Measurements from ENCODE around the gene CHST6.
A peak's percentile ranks its signal among the peaks of the same experiment; 100 is the strongest.
"Not testable (repeated sequence)": the region's sequence is repeated elsewhere in the genome, so short reads cannot be mapped to it uniquely, and the experiment has no call there.

CHST6 gene

DNA sequence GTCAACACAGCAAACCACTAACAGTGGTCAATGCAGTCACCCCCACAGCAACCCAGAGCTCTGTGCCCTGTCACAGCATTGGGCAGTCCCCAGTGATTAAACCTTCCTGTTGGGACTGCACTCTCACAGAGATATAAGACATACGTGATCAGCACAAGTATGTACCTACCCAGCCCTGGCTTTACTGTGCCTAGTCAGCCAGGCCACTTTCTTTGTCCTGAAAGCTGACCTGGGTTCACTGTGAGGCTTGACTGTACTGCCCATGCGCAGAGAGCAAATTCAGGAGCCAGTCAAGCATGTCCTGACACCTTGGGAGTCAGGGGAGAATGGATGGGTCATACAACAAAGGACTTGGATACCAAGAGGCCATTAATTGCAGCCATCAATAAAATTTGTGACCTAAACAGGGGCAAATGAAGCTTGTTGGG lies 19.8 kb downstream of the CHST6 start:
- DNase-seq (ENCODE audit: low spot score) = no peak

DNA sequence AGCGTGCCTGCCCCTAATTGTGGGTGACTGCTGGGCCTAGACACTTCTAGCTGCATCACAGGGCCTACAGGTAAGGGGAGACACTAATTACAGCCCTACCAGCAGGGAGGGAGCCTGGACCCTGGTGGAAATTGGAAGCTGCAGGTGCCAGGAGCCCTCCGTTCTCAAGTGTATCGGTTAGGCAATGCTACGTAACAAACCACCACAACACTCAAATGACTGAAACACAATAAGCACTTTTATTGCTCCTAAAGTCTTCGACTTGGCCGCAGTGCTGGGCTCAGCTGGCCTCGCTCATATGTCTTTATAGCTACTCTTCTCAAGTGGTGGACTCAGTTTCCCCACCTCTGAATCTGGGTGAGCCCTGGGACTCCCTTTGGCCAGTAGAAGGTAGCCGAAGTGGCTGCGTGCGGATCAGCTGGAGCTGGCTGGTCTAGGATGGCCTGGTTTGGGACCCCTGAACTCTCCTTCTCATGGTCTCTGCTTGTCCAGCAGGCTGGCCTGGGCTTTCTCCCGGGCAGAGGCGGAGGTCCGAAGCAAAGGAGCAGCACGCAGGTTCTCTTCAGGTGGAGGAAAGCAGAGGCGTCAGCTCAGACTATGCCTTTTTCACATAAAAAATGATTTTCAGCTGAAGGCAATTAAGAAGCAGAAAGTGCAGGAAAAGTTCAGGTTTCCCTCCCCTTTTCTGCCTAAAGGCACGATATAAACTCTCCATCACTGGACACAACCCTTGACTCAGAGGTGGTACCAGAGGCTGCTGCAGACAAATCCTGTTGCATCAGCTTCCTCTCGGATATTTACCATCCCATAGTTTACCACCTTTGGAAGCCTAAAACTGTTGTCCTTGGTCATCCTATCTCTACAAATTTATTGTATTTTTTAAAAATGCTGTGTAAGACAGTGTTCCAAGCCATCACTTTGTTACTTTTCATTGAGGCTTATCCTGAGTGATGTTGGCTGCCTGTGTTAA lies 22.0 kb downstream of the CHST6 start:
- DNase-seq (ENCODE audit: low spot score) = no peak

GRCh38 chr16:75471723-75472633 lies 23.3 kb downstream of the CHST6 start:
- peak; percentile 70 for DNase-seq (ENCODE audit: low spot score)

DNA sequence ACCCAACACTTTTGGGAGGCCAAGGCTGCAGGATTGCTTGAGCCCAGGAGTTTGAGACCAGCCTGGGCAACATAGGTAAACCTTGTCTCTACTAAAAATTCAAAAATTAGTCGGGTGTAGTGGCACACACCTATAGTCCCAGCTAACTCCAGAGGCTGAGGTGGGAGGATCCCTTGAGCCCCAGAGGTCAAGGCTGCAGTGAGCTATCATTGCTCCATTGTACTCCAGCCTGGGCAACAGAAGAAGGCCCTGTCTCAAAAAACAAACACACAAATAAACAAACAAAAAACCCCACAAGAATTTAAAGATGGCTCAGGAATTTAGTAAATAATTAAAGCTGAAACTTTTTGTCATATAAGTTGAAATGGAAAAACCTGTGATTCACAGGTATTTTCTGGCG lies 28.5 kb downstream of the CHST6 start:
- DNase-seq (ENCODE audit: low spot score) = no peak

DNA sequence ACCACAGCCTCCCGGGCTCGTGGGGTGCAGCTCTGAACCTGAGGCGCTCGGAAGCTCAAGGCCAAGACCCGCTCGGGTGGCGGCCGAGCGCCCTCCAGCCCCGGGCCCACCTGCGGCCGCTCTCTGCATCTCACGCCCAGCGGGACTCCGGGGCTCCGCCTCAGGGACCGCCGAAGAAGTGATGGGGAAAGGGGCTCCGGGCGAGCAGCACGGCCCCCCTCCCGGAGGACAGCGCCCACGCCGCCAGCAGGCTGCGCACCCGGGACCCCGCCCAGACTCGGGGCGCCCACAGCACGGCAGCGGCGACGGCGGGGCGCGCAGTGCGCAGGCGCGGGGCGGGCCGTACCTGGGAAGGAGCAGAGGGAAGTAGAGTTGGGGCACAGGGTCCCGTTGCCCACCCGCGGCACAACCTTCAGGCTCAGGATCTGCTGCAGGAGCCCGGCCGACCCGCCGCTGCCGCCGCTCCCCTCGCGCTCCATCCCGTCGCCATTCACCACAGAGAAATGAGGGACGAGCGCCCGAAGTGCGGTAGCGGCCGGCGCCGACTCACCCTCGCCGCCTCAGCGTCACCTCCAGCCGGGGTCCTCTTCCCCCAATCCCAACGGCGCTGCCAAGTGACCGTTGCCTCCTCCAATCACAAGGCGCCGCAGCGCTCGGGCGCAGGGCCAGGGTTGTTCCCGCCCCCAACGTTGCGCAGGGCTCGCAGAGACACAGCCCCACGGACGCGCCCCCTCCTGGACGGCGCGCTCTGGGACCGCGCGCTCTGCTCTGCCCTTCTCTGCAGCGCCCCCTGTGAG lies 30.9 kb downstream of the CHST6 start, which contains the start of gene TMEM170A:
Gene TMEM170A, minus strand, starts transcription at position 568 of the 797 bp plus-strand sequence. Its CDS starts 89 bp downstream, at position 479.
- peak; percentile 97 for DNase-seq (ENCODE audit: low spot score)

DNA sequence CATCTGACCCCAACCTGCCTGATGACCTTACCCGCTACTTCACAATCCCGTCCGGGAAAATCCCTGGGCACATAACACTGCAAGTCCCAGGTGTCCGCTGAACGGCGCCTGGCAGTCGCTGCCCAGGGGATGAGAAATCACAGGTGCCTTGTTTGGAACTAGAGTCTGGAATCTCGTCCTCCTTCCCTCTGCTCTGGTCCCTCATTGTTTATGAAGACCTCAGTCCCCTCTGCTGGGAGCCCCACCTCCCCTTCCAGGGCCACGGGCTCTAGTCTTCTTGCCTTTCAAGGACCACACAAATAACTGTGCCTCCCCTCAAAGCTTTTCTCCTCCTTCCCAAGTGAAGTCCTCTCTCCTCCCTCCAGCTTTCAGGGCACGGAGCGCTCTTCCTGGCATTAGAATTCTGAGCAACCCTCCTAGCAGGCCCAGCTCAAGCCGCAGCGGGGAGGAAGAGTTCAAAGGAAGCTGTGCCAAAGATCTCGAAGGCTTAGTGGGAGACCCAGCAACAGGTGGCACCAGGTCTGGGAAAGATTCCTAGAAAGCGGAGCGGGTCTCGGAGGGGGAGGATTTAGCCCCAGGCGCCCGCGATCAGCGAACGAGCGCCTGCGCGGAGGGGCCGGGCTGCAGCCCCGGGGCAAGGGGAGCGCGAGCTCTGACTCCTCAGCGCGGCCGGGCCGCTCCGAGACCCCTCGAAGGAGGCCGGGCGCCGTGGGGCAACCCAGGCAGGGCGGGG lies 31.7 kb downstream of the CHST6 start:
- DNase-seq (ENCODE audit: low spot score) = peak; percentile 19

GRCh38 chr16:75462806-75463205 lies 32.4 kb downstream of the CHST6 start:
- no peak for DNase-seq (ENCODE audit: low spot score)

DNA sequence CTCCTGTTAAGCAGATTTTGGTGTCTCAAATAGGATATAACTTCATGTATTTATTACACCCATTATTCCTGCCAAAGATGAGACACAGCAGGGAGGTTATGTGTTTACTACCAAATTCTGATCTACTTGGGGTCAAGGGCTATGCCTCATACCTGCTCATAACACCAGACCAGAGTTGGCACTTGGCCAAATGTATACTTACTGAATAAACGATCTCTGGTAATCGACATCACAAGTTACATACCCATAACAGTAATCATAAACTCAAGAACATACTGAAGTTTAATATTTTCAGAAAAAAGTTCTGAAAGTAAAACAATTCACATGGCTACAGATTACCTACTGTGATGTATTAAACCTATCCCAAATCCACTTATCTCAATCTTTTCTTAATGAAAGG lies 33.7 kb downstream of the CHST6 start:
- no peak for DNase-seq (ENCODE audit: low spot score)

GRCh38 chr16:75460446-75460845 lies 34.8 kb downstream of the CHST6 start:
- no peak for DNase-seq (ENCODE audit: low spot score)

DNA sequence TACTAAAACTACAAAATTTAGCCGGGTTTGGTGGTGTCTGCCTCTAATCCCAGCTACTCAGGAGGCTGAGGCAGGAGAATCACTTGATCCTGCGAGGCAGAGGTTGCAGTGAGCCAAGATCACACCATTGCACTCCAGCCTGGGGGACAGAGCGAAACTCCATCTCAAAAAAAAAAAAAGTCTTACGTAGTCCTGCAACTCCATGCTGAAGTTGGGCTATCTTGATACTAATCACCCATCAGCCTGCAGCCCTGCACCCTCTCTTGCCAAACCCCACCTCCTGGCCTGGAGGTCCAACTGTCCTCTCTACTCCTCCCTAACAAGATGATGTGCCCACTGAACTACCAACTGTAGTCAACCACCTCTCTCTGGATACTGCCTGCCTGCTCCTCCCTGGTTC lies 35.5 kb downstream of the CHST6 start:
- no peak for DNase-seq (ENCODE audit: low spot score)

DNA sequence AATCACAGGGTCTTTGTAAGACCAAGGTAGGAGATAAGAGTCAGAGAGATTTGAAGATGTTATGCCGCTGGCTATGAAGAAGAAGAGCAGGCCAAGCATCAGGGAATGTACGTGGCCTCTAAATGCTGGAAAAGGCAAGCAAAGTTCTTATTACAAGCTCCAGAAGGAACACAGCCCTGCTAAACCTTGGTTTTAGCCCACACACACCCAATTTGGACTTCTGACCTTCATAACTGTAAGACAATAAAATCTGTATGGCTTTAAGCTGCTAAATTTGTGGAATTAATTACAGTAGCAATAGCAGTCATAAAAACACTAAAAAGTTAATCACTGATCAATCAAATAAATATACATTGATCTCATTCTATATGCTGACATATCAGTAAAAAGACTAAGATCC lies 36.8 kb downstream of the CHST6 start:
- DNase-seq (ENCODE audit: low spot score) = no peak

- no peak for DNase-seq (ENCODE audit: low spot score)
Observed at GRCh38 chr16:75458029-75458428, 37.2 kb downstream of the CHST6 start.

DNA sequence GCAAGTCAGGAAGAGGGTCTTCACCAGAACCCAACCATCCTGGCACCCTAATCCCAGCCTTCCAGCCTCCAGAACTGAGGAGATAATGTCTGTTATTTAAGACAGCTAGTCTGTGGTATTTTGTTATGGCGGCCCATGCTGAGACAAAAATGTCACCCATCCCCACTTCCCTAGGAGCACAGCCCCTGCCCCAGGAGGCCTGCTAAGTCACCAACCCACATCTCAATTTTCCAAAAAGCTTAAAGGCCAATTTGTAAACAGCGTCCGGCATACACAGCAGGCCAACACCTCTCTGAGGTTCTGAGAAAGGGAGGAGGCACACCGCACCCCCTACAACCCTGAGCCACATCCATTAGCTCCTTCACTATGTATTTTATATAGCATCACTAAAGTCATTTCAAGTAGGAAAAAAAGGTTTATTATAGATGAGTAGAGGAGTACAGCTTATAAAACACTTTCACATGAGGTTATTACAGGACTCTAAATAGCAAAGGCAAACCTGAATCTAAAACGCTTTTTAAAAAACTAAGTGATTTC lies 37.7 kb downstream of the CHST6 start:
- no peak for DNase-seq (ENCODE audit: low spot score)

- no peak for DNase-seq (ENCODE audit: low spot score)
Observed at GRCh38 chr16:75456971-75457370, 38.3 kb downstream of the CHST6 start.

- not testable (repeated sequence) for DNase-seq (ENCODE audit: low spot score)
Observed at GRCh38 chr16:75456486-75456885, 38.8 kb downstream of the CHST6 start.

- DNase-seq (ENCODE audit: low spot score) = no peak
Observed at GRCh38 chr16:75455677-75456076, 39.6 kb downstream of the CHST6 start.

DNA sequence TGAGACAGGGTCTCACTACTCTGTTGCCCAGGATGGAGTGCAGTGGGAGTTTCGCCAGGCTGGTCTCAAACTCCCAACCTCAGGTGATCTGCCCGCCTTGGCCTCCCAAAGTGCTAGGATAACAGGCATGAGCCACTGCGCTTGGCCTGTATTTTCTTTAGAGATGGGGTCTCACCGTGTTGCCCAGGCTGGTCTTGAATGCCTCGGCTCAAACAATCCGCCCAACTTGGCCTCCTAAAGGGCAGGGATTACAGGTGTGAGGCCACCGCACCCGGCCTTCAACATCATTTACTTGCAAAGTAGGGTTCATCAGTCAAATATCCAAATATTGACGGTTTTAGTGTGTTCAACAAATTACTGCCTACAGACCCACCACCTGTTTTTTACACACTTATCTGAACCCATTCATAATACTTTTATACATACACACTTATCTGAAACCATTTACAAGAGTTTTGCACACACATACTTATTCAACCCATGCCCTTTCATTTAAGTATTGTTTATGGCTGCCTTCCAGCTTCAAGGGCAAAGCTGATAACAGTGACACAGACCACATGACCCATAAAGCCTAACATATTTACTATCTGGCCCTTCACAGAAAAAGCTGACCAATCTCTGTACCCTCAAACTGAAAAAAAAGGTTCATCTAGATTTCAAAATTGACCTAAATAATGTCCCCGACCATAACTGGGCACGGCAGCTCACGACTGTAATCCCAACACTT lies 42.6 kb downstream of the CHST6 start:
- DNase-seq (ENCODE audit: low spot score) = no peak

DNA sequence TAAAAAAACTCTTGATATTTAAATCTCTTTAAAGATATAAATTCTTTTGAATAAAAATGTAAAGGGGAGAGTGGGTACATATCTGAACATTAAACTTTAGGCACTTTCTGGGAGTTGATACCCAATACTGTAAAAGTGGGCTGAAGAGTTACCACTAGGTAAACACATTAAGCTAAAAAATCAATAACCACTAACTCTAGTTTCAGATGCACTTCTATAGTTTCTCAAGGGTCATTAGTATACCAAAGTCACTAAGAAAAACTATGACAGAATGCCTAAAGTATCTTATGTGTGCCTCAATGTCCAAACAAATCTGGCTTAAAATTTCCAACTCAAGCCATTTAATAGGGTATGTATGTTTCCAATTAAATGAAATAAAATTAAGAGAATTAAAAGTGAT lies 48.8 kb downstream of the CHST6 start:
- no peak for DNase-seq (ENCODE audit: low spot score)

DNA sequence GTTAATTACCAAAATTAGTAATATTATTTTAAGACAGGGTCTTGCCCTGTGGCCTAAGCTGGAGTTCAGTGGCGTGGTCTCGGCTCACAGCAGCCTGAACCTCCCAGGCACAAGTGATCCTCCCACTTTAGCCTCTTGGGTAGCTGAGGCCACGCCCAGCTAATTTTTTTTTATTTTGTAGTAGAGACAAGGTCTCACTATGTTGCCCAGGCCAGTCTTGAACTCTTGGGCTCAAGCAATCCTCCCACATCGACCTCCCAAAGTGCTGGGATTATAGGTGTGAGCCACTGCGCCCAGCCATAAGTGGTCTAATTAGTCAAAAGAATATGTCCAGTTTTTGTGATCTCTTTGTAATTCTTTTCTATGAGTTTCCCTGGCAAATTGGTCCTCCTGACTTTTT lies 49.9 kb downstream of the CHST6 start:
- DNase-seq (ENCODE audit: low spot score) = no peak

- no peak for DNase-seq (ENCODE audit: low spot score)
Observed at GRCh38 chr16:75443298-75443697, 51.9 kb downstream of the CHST6 start.
